OCI-LY1 (cell line): ENCODE data around the gene FNDC3A.

Experiments
- H2AFZ ChIP-seq: fragments of 200-600 bp; sonication (generic), shearing (Covaris generic); 2 replicates; pipeline ENCODE4 v1.6.0; 2014; ENCODE audit warnings: antibody characterized with exemption, mild to moderate bottlenecking, low read length
- H3F3A ChIP-seq: fragments of 200-600 bp; sonication (generic), shearing (Covaris generic); 2 replicates; pipeline ENCODE4 v1.6.0; 2014; ENCODE audit warnings: mild to moderate bottlenecking, antibody characterized with exemption, low read length, moderate library complexity; ENCODE audit not compliant: insufficient read depth
- H3K27ac ChIP-seq: fragments of 200-600 bp; sonication (generic); 2 replicates; pipeline ENCODE4 v1.5.1; 2014; ENCODE audit warnings: low read length, mixed run types, mild to moderate bottlenecking, low read depth; ENCODE audit not compliant: poor library complexity, severe bottlenecking
- H3K27me3 ChIP-seq: fragments of 200-600 bp; sonication (generic); 2 replicates; pipeline ENCODE4 v1.6.0; 2014; ENCODE audit warnings: antibody characterized with exemption, mild to moderate bottlenecking, low read length, moderate library complexity; ENCODE audit not compliant: insufficient read depth
- H3K36me3 ChIP-seq: fragments of 200-600 bp; sonication (generic); 2 replicates; pipeline ENCODE4 v1.6.1; 2014; ENCODE audit warnings: mild to moderate bottlenecking, antibody characterized with exemption, low read length, moderate library complexity, mixed read lengths; ENCODE audit not compliant: insufficient read depth
- H3K4me1 ChIP-seq: fragments of 200-600 bp; sonication (generic); 2 replicates; pipeline ENCODE4 v1.5.1; 2014; ENCODE audit warnings: mild to moderate bottlenecking, low read length, moderate library complexity; ENCODE audit not compliant: insufficient read depth, severe bottlenecking
- H3K4me2 ChIP-seq: fragments of 200-600 bp; sonication (generic), shearing (Covaris generic); 2 replicates; pipeline ENCODE4 v1.6.1; 2014; ENCODE audit warnings: low read length
- H3K4me3 ChIP-seq: fragments of 200-600 bp; sonication (generic); 2 replicates; pipeline ENCODE4 v1.5.1; 2014; ENCODE audit warnings: low read length, low read depth, mild to moderate bottlenecking, mixed read lengths; ENCODE audit not compliant: poor library complexity, severe bottlenecking
- H3K79me2 ChIP-seq: fragments of 200-600 bp; shearing (Covaris generic); 2 replicates; pipeline ENCODE4 v1.6.1; 2016; ENCODE audit warnings: mixed run types, low read length, mixed read lengths; ENCODE audit not compliant: insufficient read depth
- H3K9ac ChIP-seq: fragments of 200-600 bp; sonication (generic), shearing (Covaris generic); 2 replicates; pipeline ENCODE4 v1.6.1; 2014; ENCODE audit warnings: mild to moderate bottlenecking, low read length, mixed read lengths
- H3K9me2 ChIP-seq: fragments of 200-600 bp; sonication (generic), shearing (Covaris generic); 2 replicates; pipeline ENCODE4 v1.6.1; 2014; ENCODE audit warnings: low read depth, mild to moderate bottlenecking, low read length, mixed read lengths
- H3K9me3 ChIP-seq: fragments of 200-600 bp; shearing (Covaris generic); 2 replicates; pipeline ENCODE4 v1.6.1; 2014; ENCODE audit warnings: low read length, mixed read lengths
- H4K20me1 ChIP-seq: fragments of 200-600 bp; sonication (generic), shearing (Covaris generic); 2 replicates; pipeline ENCODE4 v1.6.0; 2016; ENCODE audit warnings: mild to moderate bottlenecking, low read length; ENCODE audit not compliant: insufficient read depth
- CTCF ChIP-seq: fragments of 200-600 bp; sonication (generic), shearing (Covaris generic); IDR thresholded peaks from 2 replicates; pipeline ENCODE4 v1.5.1; 2017; ENCODE audit warnings: mild to moderate bottlenecking, antibody characterized with exemption, low read length, moderate library complexity, mixed read lengths
- EZH2 ChIP-seq: fragments of 200-600 bp; sonication (generic), shearing (Covaris generic); IDR thresholded peaks from 2 replicates; pipeline ENCODE4 v1.8.0; 2017; ENCODE audit warnings: borderline replicate concordance, mixed run types, mild to moderate bottlenecking, antibody characterized with exemption, low read length, moderate library complexity, mixed read lengths

Gene FNDC3A

GRCh38 chr13:48993150-48993549 lies 17.4 kb downstream of the FNDC3A start:
- H3K36me3 ChIP-seq = no peaks in the 10 kb centered on the region; the same call in 1 of the 2 replicates
- no peak overlapping the region for H2AFZ ChIP-seq
- no peaks in the 10 kb centered on the region for H3K9me2 ChIP-seq
- no peaks in the 10 kb centered on the region for H3K27me3 ChIP-seq
- no peak overlapping the region for H3K4me3 ChIP-seq
- H3F3A ChIP-seq = no peaks in the 10 kb centered on the region
- H3K9me3 ChIP-seq = peaks cover 7% of the 10 kb centered on the region; the same call in 1 of the 2 replicates
- H3K79me2 ChIP-seq = no peaks in the 10 kb centered on the region
- H4K20me1 ChIP-seq = no peaks in the 10 kb centered on the region
- no peak overlapping the region for H3K9ac ChIP-seq
- no peak overlapping the region for H3K4me2 ChIP-seq
- TF ChIP-seq CTCF = no peak
- TF ChIP-seq EZH2 = no peak
- no peaks in the 10 kb centered on the region for H3K4me1 ChIP-seq
- no peak overlapping the region for H3K27ac ChIP-seq

GRCh38 chr13:48994706-48995105 lies 19.0 kb downstream of the FNDC3A start:
- H3K4me2 ChIP-seq = no peak overlapping the region
- H3K4me3 ChIP-seq = no peak overlapping the region
- peaks cover 9% of the 10 kb centered on the region for H3K9me3 ChIP-seq
- H3K36me3 ChIP-seq = no peaks in the 10 kb centered on the region; the same call in 1 of the 2 replicates
- no peak overlapping the region for H3K9ac ChIP-seq
- H3K27me3 ChIP-seq = no peaks in the 10 kb centered on the region
- no peak for TF ChIP-seq EZH2
- TF ChIP-seq CTCF = no peak
- H3K27ac ChIP-seq = no peak overlapping the region
- H3K79me2 ChIP-seq = no peaks in the 10 kb centered on the region
- H3K9me2 ChIP-seq = no peaks in the 10 kb centered on the region
- H4K20me1 ChIP-seq = no peaks in the 10 kb centered on the region
- no peaks in the 10 kb centered on the region for H3F3A ChIP-seq
- H2AFZ ChIP-seq = no peak overlapping the region
- H3K4me1 ChIP-seq = no peaks in the 10 kb centered on the region

- Histone ChIP-seq H3K27me3 (no peaks in the 10 kb centered on the region), H2AFZ (no peak overlapping the region), H3F3A (no peaks in the 10 kb centered on the region), H3K79me2 (no peaks in the 10 kb centered on the region), H3K4me3 (no peak overlapping the region), H3K4me2 (no peak overlapping the region), H3K27ac (no peak overlapping the region), H3K9me2 (no peaks in the 10 kb centered on the region), H4K20me1 (no peaks in the 10 kb centered on the region), H3K9me3 (peaks cover 10% of the 10 kb centered on the region), H3K36me3 (no peaks in the 10 kb centered on the region; the same call in 1 of the 2 replicates), H3K9ac (no peak overlapping the region), H3K4me1 (no peaks in the 10 kb centered on the region)
- TF ChIP-seq EZH2 (no peak), CTCF (no peak)
Observed at GRCh38 chr13:48998641-48999292, 23.1 kb downstream of the FNDC3A start.
